NB4 (cell line): ENCODE data around the gene SYCP2L.

Experiments used
- DNase-seq: peaks from one replicate; pipeline ENCODE4 v3.0.0; 2010; ENCODE audit warnings: low read depth
- H3K4me3 ChIP-seq: one replicate; pipeline ENCODE4 v1.5.1; 2011; ENCODE audit warnings: mild to moderate bottlenecking, low read depth, low read length, moderate library complexity
- MYC ChIP-seq: IDR thresholded peaks from 2 replicates; pipeline ENCODE4 v1.6.1; 2011; ENCODE audit warnings: low read depth, low read length
- POLR2A ChIP-seq: IDR thresholded peaks from 2 replicates; pipeline ENCODE4 v1.6.1; 2011; ENCODE audit warnings: mild to moderate bottlenecking; ENCODE audit not compliant: insufficient read length; ENCODE audit errors: extremely low read depth
- TF ChIP-seq, protein P1 (sequence below): IDR thresholded peaks from one replicate; pipeline ENCODE4 v1.5.1; 2012; ENCODE audit warnings: low read depth, low read length
- TF ChIP-seq, protein P2 (sequence below): IDR thresholded peaks from 2 replicates; pipeline ENCODE4 v1.6.1; 2011; ENCODE audit warnings: low read depth, low read length

SYCP2L gene

DNA sequence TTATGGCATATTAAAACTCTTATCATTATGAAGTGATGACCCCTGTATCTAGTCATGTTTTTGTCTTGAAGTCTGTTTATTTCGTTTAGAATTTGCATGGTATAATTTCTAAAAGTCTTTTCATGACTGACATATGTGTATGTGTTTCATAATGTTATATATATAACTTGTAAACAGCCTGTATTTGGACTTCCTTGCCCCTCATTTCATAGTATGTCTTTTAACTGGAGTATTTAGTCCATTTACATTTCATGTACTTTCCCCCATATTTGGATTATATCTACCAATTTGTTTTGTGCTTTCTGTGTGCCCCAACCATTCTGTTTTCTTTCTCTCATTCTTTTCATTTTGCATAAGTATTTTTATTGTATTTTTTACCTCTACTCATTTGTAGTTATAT lies 59.0 kb downstream of the SYCP2L start:
- no peak overlapping the region for H3K4me3 ChIP-seq
- TF ChIP-seq POLR2A = no peak
- TF ChIP-seq, protein P1, sequence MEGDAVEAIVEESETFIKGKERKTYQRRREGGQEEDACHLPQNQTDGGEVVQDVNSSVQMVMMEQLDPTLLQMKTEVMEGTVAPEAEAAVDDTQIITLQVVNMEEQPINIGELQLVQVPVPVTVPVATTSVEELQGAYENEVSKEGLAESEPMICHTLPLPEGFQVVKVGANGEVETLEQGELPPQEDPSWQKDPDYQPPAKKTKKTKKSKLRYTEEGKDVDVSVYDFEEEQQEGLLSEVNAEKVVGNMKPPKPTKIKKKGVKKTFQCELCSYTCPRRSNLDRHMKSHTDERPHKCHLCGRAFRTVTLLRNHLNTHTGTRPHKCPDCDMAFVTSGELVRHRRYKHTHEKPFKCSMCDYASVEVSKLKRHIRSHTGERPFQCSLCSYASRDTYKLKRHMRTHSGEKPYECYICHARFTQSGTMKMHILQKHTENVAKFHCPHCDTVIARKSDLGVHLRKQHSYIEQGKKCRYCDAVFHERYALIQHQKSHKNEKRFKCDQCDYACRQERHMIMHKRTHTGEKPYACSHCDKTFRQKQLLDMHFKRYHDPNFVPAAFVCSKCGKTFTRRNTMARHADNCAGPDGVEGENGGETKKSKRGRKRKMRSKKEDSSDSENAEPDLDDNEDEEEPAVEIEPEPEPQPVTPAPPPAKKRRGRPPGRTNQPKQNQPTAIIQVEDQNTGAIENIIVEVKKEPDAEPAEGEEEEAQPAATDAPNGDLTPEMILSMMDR = no peak
- TF ChIP-seq, protein P2, sequence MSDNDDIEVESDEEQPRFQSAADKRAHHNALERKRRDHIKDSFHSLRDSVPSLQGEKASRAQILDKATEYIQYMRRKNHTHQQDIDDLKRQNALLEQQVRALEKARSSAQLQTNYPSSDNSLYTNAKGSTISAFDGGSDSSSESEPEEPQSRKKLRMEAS = no peak
- no peak for TF ChIP-seq MYC
- DNase-seq = no peak

DNA sequence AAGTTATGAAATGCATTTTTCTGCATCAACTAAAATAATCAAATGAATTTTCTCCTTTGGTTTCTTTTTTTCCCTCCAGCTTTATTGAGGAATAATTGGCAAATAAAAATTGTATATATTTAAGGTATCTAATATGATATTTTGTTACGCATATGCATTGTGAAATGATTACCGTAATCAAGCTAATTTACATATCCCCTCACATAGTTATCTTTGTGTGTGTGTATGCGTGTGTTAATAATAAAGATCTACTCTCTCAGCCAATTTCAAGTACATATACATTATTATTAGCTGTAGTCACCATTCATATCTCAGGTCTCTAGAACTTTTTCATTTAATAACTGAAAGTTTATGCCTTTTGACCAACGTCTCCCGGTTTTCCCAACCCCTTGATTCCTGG lies 61.1 kb downstream of the SYCP2L start:
- TF ChIP-seq POLR2A = no peak
- TF ChIP-seq, protein P1 = no peak
- TF ChIP-seq MYC = no peak
- no peak for DNase-seq
- H3K4me3 ChIP-seq = no peak overlapping the region

DNA sequence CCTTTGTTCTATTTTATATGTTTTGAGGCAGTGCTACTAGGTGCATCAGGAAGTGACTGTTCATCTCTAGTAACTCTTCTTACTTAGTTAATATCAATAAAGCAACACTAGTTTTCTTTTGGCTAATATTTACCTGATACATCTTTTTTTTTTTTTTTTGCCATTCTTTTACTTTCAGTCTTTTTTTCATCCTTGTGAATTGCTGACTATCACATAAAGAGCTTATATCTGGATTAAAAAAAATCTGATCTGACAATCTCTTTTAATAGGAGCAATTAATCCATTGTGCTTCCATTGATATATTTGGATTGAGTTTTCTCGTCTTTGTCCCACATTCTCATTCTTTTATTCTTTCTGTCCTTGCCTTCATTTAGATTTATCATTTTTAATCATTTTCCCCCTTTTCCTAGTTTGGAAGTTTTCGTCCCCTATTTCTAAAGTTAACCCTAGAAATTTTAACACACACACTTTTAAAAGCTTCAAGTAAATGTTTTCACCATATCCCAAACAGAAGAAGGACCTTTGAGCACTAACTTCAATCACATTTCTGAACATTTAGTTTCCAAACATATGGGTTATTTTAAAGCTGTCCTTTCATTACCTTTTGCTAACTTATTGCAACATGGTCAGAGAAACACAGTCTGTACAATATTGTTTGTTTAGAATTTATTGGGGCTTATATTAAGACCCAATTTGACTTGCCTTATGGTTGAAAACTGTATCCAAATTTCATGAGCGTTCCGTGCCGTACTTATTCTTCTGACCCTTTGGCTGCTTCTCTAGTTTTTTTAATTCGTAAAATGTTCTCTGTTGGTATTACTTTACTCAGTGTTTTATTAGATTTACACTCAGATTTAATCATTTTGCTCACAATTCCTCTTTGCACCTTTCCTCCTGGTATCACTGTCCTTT lies 63.0 kb downstream of the SYCP2L start:
- no peak overlapping the region for H3K4me3 ChIP-seq
- TF ChIP-seq, protein P2 = no peak
- TF ChIP-seq, protein P1 = no peak
- no peak for TF ChIP-seq POLR2A
- no peak for DNase-seq

DNA sequence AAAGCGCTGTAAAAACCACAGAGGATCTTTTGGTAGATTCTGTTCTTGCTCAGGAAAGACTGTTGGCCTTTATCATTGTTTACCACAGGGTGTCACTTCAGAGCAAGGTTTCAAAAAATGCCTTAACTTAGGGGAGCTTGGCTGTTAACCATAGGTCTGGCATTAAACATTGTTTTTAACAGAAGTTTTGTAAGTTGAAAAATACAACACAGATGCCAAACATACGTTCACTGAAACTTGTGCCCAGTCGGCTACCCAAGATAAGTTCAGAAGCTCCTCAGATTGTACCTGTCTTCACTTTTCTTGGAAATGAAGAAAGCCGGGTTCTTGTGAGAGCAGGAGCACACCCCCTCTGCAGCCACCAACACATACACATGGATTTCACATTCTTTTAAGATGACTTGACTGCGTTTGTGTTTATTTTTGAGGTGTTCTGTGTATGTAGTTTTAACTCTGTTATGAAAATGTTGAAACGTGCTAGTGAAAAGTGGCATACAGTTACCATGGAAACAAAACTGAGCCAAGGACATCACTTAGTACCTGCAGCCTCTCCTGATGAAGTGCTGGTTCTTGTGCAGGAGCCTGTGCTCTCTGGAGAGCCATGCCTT lies 64.9 kb downstream of the SYCP2L start:
- H3K4me3 ChIP-seq = no peak overlapping the region
- peak; percentile 43 for DNase-seq
- TF ChIP-seq MYC = no peak
- TF ChIP-seq, protein P1 = peak; percentile 38

DNA sequence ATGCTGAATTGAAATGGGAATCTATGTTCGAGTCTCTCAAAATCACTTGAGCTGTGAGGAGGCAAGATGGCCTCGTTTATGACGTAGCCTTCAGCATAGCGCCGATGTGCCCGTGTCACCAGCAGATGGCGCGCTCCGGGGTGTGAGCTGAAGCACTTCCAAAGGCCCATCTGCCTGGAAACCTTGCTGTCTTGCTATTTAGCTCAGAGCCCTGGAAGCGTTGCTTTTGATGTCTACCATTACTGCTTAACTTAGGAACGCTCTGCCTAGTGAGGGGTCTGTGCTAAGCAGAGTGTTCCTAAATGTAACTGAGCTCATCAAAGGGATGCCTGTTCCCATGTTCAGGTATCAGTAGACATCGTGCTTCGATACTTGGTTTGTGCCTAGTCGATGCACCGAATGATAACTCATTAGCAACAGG lies 67.7 kb downstream of the SYCP2L start:
- no peak overlapping the region for H3K4me3 ChIP-seq
- TF ChIP-seq, protein P2 = no peak
- TF ChIP-seq, protein P1 = peak; percentile 92
- peak; percentile 76 for DNase-seq

DNA sequence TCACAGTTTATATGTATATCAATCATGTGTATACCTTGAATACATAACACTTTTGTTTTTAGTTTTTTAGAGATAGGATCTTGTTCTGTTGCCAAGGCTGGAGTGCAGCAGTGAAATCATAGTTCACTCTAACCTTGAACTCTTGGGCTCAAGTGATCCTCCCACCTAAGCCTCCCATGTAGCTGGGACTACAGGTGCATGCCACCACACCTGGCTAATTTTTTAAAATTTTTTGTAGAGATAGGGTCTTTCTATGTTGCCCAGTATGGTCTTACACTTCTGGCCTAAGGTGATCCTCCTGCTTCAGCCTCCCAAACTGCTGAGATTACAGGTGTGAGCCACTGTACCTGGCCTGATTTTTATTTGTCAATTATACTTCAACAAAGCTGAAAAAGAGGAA lies 69.9 kb downstream of the SYCP2L start:
- no peak overlapping the region for H3K4me3 ChIP-seq
- no peak for DNase-seq
- TF ChIP-seq, protein P2 = no peak
- TF ChIP-seq MYC = no peak
- no peak for TF ChIP-seq POLR2A
- TF ChIP-seq, protein P1 = no peak
